VCaP (cell line): Measurements from ENCODE around the gene PILRB.
"Not testable (repeated sequence)": the region's sequence is repeated elsewhere in the genome, so short reads cannot be mapped to it uniquely, and the experiment has no call there.

Source experiments
- H3K27ac ChIP-seq: fragments of 450-650 bp; 2 replicates; pipeline ENCODE4 v1.5.1; 2017
- CTCF ChIP-seq: fragments of 450-650 bp; conservative IDR thresholded peaks from 2 replicates; pipeline ENCODE4 v1.5.1; 2017; ENCODE audit warnings: mild to moderate bottlenecking, moderate library complexity

PILRB gene

GRCh38 chr7:100380196-100380595, 22.3 kb downstream of the PILRB start:
- H3K27ac ChIP-seq: no peak overlapping the region
- no peak for TF ChIP-seq CTCF

- not testable (repeated sequence) for H3K27ac ChIP-seq
Measured at GRCh38 chr7:100381531-100382233, 23.8 kb downstream of the PILRB start.

- H3K27ac ChIP-seq: not testable (repeated sequence)
Measured at GRCh38 chr7:100382234-100382853, 24.4 kb downstream of the PILRB start.

GRCh38 chr7:100384628-100385294, 26.8 kb downstream of the PILRB start:
- no peak for TF ChIP-seq CTCF
- no peak overlapping the region for H3K27ac ChIP-seq

- no peak for TF ChIP-seq CTCF
- H3K27ac ChIP-seq: no peak overlapping the region
Measured at GRCh38 chr7:100386940-100387339, 29.0 kb downstream of the PILRB start.

- TF ChIP-seq CTCF: no peak
- no peak overlapping the region for H3K27ac ChIP-seq
Measured at GRCh38 chr7:100387695-100388094, 29.8 kb downstream of the PILRB start.

GRCh38 chr7:100389437-100390088, 31.6 kb downstream of the PILRB start:
- TF ChIP-seq CTCF: no peak
- H3K27ac ChIP-seq: no peak overlapping the region

- no peak overlapping the region for H3K27ac ChIP-seq
- no peak for TF ChIP-seq CTCF
Measured at GRCh38 chr7:100390286-100391009, 32.5 kb downstream of the PILRB start.
